Neural progenitor cell (in vitro differentiated cells): Measurements from ENCODE around the gene CDH11. TPM values are rescaled to one million over a fixed set of nuclear protein-coding genes. Genes with fewer than 3 reads are reported as not detected.

ENCODE experiments used
- DNase-seq: peaks from one replicate; pipeline ENCODE4 v3.0.0-alpha.2; 2016; ENCODE audit warnings: low spot score
- H2AFZ ChIP-seq: fragments of 200-600 bp; sonication (generic); replicated peaks from 2 replicates; pipeline ENCODE4 v1.6.1; 2016; ENCODE audit warnings: antibody characterized with exemption
- H3F3A ChIP-seq: fragments of 200-600 bp; sonication (generic); 2 replicates; pipeline ENCODE4 v1.6.1; 2016; ENCODE audit warnings: antibody characterized with exemption, low read depth
- H3K27ac ChIP-seq: fragments of 200-600 bp; sonication (generic); 2 replicates; pipeline ENCODE4 v1.5.1; 2016; ENCODE audit warnings: mild to moderate bottlenecking
- H3K27me3 ChIP-seq: fragments of 200-600 bp; sonication (generic); 2 replicates; pipeline ENCODE4 v1.6.1; 2016; ENCODE audit warnings: mild to moderate bottlenecking, moderate library complexity
- H3K36me3 ChIP-seq: fragments of 200-600 bp; sonication (generic); 2 replicates; pipeline ENCODE4 v1.5.1; 2016
- H3K4me1 ChIP-seq: fragments of 200-600 bp; sonication (generic); 2 replicates; pipeline ENCODE4 v1.6.1; 2016; ENCODE audit warnings: mixed run types
- H3K4me2 ChIP-seq: fragments of 200-600 bp; sonication (generic); 2 replicates; pipeline ENCODE4 v1.6.1; 2016
- H3K4me3 ChIP-seq: fragments of 200-600 bp; sonication (generic); 2 replicates; pipeline ENCODE4 v1.5.1; 2016
- H3K79me2 ChIP-seq: fragments of 200-600 bp; sonication (generic); 2 replicates; pipeline ENCODE4 v1.6.1; 2016; ENCODE audit warnings: low read depth
- H3K9ac ChIP-seq: fragments of 200-600 bp; sonication (generic); 2 replicates; pipeline ENCODE4 v1.6.1; 2016
- H3K9me3 ChIP-seq: fragments of 200-600 bp; sonication (generic); 2 replicates; pipeline ENCODE4 v1.5.1; 2016; ENCODE audit warnings: low read depth
- H4K20me1 ChIP-seq: fragments of 200-600 bp; sonication (generic); 2 replicates; pipeline ENCODE4 v1.6.1; 2016; ENCODE audit warnings: low read depth
- H3K27ac Mint-ChIP-seq: 3 replicates; pipeline ENCODE4 v1.8.0; 2021; ENCODE audit warnings: mixed read lengths
- H3K27me3 Mint-ChIP-seq: 2 replicates; pipeline ENCODE4 v1.8.0; 2022; ENCODE audit warnings: low read depth, mild to moderate bottlenecking, inconsistent platforms, moderate library complexity, mixed read lengths; ENCODE audit not compliant: insufficient read depth
- H3K36me3 Mint-ChIP-seq: 3 replicates; pipeline ENCODE4 v1.8.0; 2021; ENCODE audit warnings: mixed read lengths
- H3K4me1 Mint-ChIP-seq: 3 replicates; pipeline ENCODE4 v1.8.0; 2021; ENCODE audit warnings: mixed read lengths
- H3K4me3 Mint-ChIP-seq: 3 replicates; pipeline ENCODE4 v1.8.0; 2021; ENCODE audit warnings: mild to moderate bottlenecking, moderate library complexity, mixed read lengths
- H3K9me3 Mint-ChIP-seq: 3 replicates; pipeline ENCODE4 v1.8.0; 2020; ENCODE audit warnings: mixed read lengths
- EZH2 ChIP-seq: fragments of 200-600 bp; sonication (generic); IDR thresholded peaks from 2 replicates; pipeline ENCODE4 v1.6.1; 2017; ENCODE audit warnings: antibody characterized with exemption, mild to moderate bottlenecking, moderate library complexity
- EZH2phosphoT487 ChIP-seq: fragments of 200-600 bp; sonication (generic); IDR thresholded peaks from 2 replicates; pipeline ENCODE4 v1.6.1; 2017; ENCODE audit warnings: antibody characterized with exemption
- total RNA-seq: library from RNA; depleted of rRNA; stranded (reverse); fragments of >200 nt; gene quantifications from 2 replicates; pipeline ENCODE4 v1.2.3, GENCODE V29; 2015; ENCODE audit warnings: low replicate concordance
- TF ChIP-seq, protein P1 (sequence below): fragments of 200-600 bp; sonication (generic); IDR thresholded peaks from 2 replicates; pipeline ENCODE4 v1.5.1; 2017; ENCODE audit warnings: antibody characterized with exemption, mild to moderate bottlenecking

CDH11 gene
- total RNA-seq, 1 donor from 2014 or later, result 98.5 TPM

GRCh38 chr16:65102326-65102725, 19.5 kb downstream of the CDH11 start:
- Histone ChIP-seq H3K36me3 (no peaks in the 10 kb centered on the region), H3K27me3 (no peaks in the 10 kb centered on the region), H3K4me2 (no peak overlapping the region), H3K4me3 (no peak overlapping the region), H3K79me2 (peaks cover 85% of the 10 kb centered on the region), H4K20me1 (peaks cover 62% of the 10 kb centered on the region), H3K27ac (no peak overlapping the region), H3F3A (no peaks in the 10 kb centered on the region), H3K9ac (no peak overlapping the region), H2AFZ (no peak overlapping the region), H3K4me1 (peaks cover 17% of the 10 kb centered on the region), H3K9me3 (no peaks in the 10 kb centered on the region)
- Mint-ChIP-seq H3K36me3 (peaks cover 10% of the 10 kb centered on the region), H3K4me3 (no peak overlapping the region), H3K4me1 (peaks cover 4% of the 10 kb centered on the region), H3K9me3 (peaks cover 7% of the 10 kb centered on the region), H3K27ac (no peak overlapping the region), H3K27me3 (no peaks in the 10 kb centered on the region)
- no peak for DNase-seq
- no peak for TF ChIP-seq EZH2phosphoT487
- TF ChIP-seq EZH2, result no peak
- TF ChIP-seq, protein P1, sequence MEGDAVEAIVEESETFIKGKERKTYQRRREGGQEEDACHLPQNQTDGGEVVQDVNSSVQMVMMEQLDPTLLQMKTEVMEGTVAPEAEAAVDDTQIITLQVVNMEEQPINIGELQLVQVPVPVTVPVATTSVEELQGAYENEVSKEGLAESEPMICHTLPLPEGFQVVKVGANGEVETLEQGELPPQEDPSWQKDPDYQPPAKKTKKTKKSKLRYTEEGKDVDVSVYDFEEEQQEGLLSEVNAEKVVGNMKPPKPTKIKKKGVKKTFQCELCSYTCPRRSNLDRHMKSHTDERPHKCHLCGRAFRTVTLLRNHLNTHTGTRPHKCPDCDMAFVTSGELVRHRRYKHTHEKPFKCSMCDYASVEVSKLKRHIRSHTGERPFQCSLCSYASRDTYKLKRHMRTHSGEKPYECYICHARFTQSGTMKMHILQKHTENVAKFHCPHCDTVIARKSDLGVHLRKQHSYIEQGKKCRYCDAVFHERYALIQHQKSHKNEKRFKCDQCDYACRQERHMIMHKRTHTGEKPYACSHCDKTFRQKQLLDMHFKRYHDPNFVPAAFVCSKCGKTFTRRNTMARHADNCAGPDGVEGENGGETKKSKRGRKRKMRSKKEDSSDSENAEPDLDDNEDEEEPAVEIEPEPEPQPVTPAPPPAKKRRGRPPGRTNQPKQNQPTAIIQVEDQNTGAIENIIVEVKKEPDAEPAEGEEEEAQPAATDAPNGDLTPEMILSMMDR, result no peak

DNA sequence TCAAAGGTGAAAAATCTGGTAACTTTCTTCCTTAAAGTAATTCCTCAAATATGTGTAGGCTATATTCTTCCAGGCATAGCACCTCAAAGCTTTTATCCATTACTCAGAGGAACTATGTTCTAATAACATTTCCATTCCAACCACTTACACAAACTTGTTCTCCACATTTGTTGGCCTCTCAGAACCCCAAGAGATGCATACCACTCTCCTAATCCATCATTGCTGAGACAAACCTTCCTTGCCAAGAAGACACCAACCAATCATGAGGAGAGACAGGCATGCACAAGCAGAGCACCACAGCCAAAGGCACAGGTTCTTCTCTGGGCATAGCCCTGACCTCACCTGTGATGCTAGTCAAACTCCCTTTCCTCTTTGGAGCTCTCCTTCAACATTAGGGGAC, 20.9 kb downstream of the CDH11 start:
- Mint-ChIP-seq H3K4me3 (no peak overlapping the region), H3K27ac (no peak overlapping the region), H3K9me3 (peaks cover 5% of the 10 kb centered on the region), H3K27me3 (no peaks in the 10 kb centered on the region), H3K4me1 (peaks cover 4% of the 10 kb centered on the region), H3K36me3 (peaks cover 10% of the 10 kb centered on the region)
- H3K4me2 ChIP-seq, result no peak overlapping the region
- peaks cover 58% of the 10 kb centered on the region for H4K20me1 ChIP-seq
- no peak overlapping the region for H3K4me3 ChIP-seq
- H3K79me2 ChIP-seq, result peaks cover 77% of the 10 kb centered on the region
- TF ChIP-seq, protein P1, result no peak
- TF ChIP-seq EZH2 (no peak), EZH2phosphoT487 (no peak)
- no peaks in the 10 kb centered on the region for H3F3A ChIP-seq
- H2AFZ ChIP-seq, result no peak overlapping the region
- H3K27me3 ChIP-seq, result no peaks in the 10 kb centered on the region
- no peak overlapping the region for H3K9ac ChIP-seq
- no peaks in the 10 kb centered on the region for H3K36me3 ChIP-seq
- no peak overlapping the region for H3K27ac ChIP-seq
- no peaks in the 10 kb centered on the region for H3K9me3 ChIP-seq
- peaks cover 10% of the 10 kb centered on the region for H3K4me1 ChIP-seq
- DNase-seq, result no peak

DNA sequence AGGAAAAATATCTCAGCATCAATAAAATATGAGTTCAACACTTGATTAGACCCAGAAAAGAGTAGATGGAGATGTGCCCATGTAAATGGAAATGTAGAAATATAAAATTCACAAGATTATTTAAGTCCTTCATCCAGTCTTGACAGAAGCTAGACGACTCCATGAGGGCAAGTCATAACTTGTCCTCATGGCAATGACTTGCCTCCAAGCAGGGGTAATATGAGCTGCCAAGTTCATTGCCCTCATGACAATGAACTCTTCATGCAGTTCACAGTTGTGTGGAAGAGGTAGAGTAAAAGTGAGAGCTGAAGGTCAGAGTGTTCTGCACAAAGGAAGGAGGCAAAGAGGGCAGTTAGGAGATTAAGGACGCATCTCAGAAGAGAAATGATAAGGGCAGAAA, 22.3 kb downstream of the CDH11 start:
- peaks cover 53% of the 10 kb centered on the region for H4K20me1 ChIP-seq

More for the DNA sequence above, 22.3 kb downstream of the CDH11 start:
- no peak overlapping the region for H3K4me2 ChIP-seq
- H3K79me2 ChIP-seq, result peaks cover 66% of the 10 kb centered on the region
- no peaks in the 10 kb centered on the region for H3K27me3 ChIP-seq
- Mint-ChIP-seq H3K4me1 (no peaks in the 10 kb centered on the region), H3K36me3 (peaks cover 8% of the 10 kb centered on the region), H3K27ac (no peak overlapping the region), H3K27me3 (no peaks in the 10 kb centered on the region), H3K9me3 (peaks cover 5% of the 10 kb centered on the region), H3K4me3 (no peak overlapping the region)
- H3K36me3 ChIP-seq, result no peaks in the 10 kb centered on the region
- DNase-seq, result no peak
- no peaks in the 10 kb centered on the region for H3K4me1 ChIP-seq
- H2AFZ ChIP-seq, result no peak overlapping the region
- no peak overlapping the region for H3K9ac ChIP-seq
- no peaks in the 10 kb centered on the region for H3K9me3 ChIP-seq
- TF ChIP-seq EZH2, result no peak
- TF ChIP-seq, protein P1, result no peak
- no peak for TF ChIP-seq EZH2phosphoT487
- H3F3A ChIP-seq, result no peaks in the 10 kb centered on the region
- no peak overlapping the region for H3K4me3 ChIP-seq
- no peak overlapping the region for H3K27ac ChIP-seq
